ENCODE measurements around the gene RCOR1.

RCOR1 gene

DNA sequence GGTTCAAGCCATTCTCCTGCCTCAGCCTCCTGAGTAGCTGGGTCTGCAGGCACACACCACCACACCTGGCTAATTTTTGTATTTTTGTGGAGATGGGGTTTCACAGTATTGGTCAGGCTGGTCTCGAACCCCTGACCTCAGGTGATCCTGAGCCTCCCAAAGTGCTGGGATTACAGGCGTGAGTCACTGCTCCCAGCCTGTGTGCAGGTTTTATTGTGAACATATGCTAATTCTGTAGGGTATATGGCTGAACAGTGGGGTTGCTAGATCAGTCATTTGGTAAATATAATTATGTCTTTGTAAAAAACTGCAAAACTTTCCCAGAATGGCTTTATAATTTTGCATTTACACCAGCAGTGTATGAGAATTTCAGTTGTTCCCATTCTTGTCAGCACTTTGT, 85.9 kb downstream of the RCOR1 start:
- DNase-seq (ENCODE audit: low spot score), result no peak

DNA sequence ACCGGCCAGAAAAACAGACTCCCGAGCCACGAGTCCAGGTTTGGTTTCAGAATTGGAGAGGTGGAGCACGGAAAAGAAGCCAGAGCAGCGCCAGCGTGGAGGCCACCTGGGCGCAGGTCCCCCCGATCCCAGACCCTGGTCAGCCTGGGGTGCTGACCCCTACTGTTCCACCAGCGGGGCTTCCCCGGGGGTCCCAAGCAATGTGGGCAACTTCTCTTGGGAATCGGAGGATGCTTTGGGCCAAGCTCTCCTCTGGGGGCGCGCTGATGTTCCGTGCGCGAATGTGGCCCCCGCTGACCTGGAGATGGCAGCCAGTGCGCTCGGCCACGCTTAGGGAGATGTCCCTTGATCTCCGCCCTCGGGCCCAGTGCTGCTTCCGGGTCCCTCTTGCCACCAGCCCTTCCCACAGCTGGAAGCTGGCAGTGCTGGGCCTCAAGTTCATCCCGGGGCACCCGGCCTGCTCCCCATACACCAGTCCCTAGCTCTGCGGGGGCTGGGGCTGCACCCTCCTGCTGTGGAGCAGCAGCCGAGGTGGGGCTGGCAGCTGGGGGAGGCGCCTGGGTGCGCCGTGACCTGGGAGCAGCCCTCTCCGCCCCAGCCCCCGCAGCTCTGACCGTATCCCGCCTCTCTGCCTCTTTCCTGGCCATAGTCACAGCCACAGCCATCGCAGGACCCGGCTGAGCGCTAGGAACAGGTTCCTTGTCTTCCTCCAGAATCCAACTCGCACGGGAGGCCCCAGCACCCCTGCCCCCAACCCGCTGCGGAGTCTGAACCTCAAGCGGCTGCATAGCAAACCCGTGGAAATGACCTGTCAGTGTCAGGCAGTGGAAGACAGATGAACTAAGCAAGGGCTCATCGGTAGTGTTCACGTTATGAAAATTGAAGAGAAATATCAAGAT, 91.2 kb downstream of the RCOR1 start:
- no peak for DNase-seq (ENCODE audit: low spot score)

DNA sequence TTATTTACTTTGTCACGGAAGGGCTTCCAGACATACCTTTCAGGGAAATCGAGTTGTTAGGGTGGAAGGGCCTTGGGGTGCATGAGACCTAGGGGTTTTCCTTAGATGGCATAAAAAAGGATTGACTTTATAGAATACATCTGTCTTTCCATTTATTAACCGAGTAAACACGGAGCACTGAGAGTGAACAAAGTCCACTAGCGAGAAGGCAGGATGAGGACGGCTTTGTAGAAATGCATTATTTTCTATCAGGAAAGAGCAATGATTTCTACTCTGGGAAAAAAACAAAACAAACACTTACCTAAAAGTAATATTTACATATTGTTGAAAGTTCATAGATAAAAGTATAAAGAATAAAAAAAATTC, 91.8 kb downstream of the RCOR1 start:
- DNase-seq (ENCODE audit: low spot score), result no peak

DNA sequence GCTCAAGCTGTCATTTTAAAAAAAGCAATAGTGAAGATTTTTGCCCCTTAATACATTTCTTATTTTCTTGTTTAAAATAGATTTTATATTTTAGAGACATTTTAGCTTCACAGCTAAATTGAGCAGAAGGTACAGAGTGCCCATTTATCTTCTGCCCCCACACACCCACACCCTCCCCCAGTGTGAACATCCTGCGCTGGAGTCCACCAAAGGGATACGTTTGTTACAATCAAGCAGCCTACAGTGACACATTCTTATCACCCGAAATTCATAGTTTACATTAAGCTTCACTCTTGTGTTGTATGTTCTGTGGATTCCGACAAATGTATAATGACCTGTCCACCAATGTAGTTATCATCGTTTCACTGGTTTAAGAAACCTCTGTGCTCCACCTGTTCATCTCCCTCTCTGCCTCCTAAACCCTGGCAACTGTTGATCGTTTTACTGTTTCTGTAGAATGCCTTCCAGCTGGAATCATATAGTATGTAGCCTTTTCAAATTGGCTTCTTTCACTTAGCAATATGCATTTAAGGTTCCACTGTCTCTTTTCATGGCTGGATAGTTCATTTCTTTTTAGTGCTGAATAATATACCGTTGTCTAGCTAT, 93.8 kb downstream of the RCOR1 start:
- no peak for DNase-seq (ENCODE audit: low spot score)

GRCh38 chr14:102688290-102688689, 95.8 kb downstream of the RCOR1 start:
- no peak for DNase-seq (ENCODE audit: low spot score)

DNA sequence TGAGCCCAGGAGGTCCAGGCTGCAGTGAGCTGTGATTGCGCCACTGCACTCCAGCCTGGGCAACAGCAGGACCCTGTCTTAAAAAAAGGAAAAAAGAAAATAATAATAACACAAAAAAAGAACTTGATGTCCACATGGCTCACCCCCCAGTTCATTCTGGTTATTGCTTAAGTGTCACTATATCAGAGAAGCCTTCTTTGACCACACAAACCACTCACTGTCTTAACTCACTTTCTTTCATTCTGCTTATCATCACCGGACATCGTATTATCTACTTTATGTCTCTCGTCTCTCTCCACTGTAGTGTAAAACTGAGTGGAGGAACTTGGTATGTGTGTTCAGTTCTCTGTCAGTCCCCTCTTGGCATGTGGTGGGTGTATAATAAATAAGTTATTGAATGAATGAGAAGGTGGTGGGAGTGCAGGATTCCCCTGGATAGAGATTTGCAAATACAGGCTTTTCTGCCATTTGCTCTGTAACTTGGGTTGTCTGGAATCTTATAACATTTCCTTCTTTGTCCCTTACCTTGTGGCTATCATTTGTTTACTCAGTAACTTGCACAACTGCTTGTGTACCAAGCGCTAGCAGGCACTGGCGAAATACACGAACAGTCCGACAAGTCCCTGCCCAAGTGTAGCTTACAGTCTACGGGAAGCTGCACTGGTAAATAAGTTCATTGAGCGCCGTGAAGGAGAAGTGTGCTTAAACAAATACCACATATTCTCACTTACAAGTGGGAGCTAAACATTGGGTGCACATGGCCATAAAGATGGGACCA, 98.2 kb downstream of the RCOR1 start:
- no peak for DNase-seq (ENCODE audit: low spot score)

GRCh38 chr14:102691763-102692162, 99.3 kb downstream of the RCOR1 start:
- no peak for DNase-seq (ENCODE audit: low spot score)

- DNase-seq (ENCODE audit: low spot score), result no peak
These were observed 99.9 kb downstream of the RCOR1 start for GRCh38 chr14:102692334-102692733.

DNA sequence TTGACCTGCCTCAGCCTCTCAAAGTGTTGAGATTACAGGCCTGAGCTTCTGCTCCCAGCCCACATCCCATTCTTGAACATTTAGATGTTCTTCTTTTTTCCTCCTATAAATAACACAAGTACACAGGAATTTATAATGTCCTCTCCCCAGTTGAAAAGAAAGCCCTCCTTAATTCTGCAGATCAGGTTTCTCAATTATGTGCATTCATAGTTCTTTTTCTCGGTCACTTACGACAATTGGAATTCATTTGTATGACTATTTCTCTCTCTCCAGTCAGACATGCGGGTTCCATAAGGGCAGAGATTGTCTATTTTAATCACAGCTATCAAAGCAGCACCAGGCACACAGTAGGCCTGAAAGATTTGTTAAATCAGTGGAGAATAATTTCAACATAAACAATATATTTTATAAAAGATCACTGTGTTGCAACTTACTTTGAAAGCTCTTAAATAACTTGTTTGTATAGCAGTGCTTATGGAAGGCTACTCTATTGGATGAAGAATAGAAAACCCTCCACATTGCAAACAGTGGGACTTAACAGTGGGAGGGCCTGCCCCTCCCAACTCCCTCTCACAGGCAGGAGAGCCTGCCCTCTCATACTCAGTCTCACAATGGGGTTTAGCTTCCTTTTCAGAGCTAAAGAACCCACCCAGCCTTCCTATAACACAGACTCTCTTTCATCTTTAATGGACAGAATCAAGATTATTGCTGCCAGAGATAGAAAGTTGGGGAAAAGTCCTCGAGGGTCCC, 100.7 kb downstream of the RCOR1 start:
- DNase-seq (ENCODE audit: low spot score), result no peak

DNA sequence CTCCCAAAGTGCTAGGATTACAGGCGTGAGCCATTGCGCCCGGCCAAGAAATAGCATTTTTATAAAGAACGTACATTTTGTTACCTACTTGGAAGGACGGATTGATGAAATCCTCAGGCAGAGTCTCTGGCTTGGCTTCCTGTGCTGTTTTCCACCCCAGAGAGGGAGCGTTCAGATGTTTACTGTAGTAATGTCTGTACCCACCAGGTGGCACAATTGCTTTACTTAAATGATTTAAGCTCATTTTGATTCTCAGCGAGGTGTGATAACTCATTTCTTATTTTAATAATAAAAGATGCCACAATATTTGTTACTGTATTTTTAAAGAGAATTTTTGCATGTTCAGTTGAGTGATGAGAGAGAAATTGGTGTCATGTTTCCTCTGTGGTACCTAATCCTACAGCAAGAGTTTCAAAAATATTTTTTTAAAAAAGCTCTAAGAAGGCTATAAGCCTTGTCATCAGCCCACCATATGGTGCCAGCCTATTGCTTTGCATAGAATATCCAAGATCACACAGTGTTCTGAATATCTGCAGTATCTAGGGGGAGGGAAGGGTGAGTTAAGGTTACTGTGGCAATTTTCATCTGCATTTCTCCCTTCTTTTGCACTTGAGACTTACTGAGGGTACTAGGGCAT, 102.2 kb downstream of the RCOR1 start:
- DNase-seq (ENCODE audit: low spot score), result peak; percentile 67

DNA sequence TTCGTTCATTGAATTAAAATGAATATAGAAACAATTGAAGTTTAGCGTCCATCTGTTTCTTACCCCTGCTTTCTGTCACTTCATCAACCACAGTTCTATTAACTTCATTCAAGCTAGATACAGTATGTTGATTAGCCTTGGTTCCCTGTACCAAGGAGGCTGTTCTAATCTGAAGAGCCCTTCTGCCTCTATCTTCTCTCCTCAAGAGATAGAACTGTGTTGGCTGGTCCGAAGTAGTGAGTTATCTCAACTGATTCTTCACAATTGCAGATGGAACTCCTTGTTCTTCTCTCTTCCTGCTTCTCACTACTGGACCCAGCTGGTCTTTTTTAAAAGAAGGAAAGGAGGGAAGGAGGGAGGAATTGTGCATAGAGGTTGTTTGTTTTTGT, 102.7 kb downstream of the RCOR1 start:
- no peak for DNase-seq (ENCODE audit: low spot score)

- no peak for DNase-seq (ENCODE audit: low spot score)
These were observed 103.9 kb downstream of the RCOR1 start for GRCh38 chr14:102696332-102696731.

GRCh38 chr14:102696856-102697495, 104.5 kb downstream of the RCOR1 start:
- no peak for DNase-seq (ENCODE audit: low spot score)

DNA sequence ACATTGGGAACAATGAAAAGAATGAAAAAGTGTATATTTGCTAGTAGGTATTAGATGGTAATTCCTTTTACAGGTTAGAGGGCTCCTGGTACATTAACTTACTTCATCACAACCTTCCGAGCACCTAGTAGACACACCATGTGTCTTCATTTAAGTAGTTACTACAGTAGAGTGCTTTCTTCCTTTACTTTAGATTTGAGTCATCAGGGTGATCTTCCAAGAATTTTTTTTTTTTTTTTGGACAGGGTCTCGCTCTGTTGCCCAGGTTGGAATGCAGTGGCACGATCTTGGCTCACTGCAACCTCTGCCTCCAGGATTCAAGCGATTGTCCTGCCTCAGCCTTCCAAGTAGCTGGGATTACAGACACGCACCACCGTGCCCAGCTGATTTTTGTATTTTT, 105.1 kb downstream of the RCOR1 start:
- no peak for DNase-seq (ENCODE audit: low spot score)

GRCh38 chr14:102699416-102700110, 107.1 kb downstream of the RCOR1 start:
- no peak for DNase-seq (ENCODE audit: low spot score)

DNA sequence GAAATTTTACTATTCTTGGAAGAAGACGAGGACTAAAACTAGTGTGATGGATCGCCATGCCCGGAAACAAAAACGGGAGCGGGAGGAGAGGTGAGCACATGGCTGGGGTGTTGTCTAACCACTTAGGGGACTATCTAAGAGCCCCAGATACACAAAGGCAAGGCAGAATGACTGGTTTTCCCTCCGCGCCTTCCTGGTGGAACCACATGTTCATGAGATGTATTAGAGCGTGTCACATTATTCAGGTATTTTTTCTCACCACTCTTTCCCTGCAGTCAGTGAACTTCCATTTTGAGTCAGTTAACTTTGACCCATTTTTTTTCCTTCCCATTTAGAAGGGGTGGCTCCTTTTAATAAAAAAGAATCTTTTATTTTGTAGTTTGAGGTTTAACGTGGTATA, 116.0 kb downstream of the RCOR1 start:
- no peak for DNase-seq (ENCODE audit: low spot score)

DNA sequence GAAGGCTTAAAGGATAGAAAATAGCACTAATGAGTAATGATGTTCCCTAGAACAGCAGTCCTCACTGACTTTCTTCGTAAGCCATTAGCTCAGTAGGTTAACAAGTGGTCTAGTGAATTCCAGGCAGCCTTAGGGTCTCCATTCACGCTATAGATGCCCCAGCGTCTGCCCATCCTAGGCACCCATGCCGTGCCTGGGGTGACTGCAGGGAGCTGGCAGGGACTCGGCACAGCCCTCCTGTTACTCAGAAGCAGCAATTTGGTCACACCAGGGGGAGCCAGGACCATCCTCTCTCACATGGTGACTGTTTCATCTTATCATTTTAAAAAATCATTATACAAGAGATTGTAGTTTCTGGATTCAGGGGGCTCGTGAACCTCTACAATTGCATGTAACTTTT, 118.8 kb downstream of the RCOR1 start:
- DNase-seq (ENCODE audit: low spot score), result no peak

DNA sequence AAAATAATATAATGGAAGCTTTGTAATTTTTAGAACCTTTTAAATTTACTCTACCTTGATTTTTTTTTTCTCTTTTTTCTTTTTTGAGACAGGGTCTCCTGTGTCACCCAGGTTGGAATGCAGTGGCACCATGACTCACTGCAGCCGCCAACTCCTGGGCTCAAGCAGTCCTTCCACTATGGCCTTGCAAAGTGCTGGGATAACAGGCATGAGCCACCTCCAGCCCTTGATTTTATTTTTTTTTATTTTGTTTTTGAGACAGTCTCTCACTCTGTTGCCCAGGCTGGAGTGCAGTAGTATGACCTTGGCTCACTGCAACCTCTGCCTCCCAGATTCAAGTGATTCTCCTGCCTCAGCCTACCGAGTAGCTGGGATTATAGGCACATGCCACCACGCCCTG, 119.5 kb downstream of the RCOR1 start:
- DNase-seq (ENCODE audit: low spot score), result no peak

- no peak for DNase-seq (ENCODE audit: low spot score)
These were observed 124.8 kb downstream of the RCOR1 start for GRCh38 chr14:102717276-102717675.

GRCh38 chr14:102722646-102723045, 130.2 kb downstream of the RCOR1 start:
- DNase-seq (ENCODE audit: low spot score), result no peak

GRCh38 chr14:102723650-102724049, 131.2 kb downstream of the RCOR1 start:
- DNase-seq (ENCODE audit: low spot score), result no peak

All from LoVo (cell line).